ENCODE data around the gene DSPP.

The DSPP gene

DNA sequence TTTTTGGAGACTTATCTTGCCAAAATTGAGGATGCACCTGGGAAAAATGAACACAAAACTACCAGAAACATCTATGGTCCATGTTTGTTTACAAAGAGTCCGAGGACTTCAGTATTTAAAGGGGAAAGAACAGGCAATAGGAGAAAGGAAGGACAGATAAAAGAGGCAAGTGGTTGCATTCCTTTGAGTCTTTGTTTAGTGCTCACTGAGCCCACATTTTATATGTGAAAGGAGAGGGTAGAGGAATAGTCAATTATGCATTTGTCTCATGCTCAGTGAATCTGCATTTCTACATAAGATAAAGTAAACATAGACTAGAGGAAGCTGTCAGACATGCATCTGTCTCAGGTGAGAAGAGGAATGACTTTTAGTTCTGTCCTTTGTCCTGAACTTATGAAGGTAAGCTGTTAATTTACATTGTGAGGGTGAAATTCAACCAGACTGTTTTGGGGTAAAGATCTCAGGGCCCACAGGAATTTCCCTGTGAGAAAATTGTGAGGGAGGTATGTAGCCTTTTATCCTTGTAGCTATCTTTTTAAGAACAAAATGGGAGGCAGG, 46.2 kb downstream of the DSPP start:
- CTCF ChIA-PET = no interaction called here
- no peaks in the 10 kb centered on the region for H3K36me3 ChIP-seq (ENCODE audit: control insufficient read depth in 2 of 2, insufficient read depth in 1 of 2, low read length in 2 of 2)
- TF ChIP-seq ZNF16 (tag by site-specific recombination; IDR thresholded peaks at IDR 0.05; ENCODE audit: low read depth) (no peak), ZNF664 (tag by site-specific recombination; IDR thresholded peaks at IDR 0.05) (no peak)
- TF ChIP-seq, protein P1, sequence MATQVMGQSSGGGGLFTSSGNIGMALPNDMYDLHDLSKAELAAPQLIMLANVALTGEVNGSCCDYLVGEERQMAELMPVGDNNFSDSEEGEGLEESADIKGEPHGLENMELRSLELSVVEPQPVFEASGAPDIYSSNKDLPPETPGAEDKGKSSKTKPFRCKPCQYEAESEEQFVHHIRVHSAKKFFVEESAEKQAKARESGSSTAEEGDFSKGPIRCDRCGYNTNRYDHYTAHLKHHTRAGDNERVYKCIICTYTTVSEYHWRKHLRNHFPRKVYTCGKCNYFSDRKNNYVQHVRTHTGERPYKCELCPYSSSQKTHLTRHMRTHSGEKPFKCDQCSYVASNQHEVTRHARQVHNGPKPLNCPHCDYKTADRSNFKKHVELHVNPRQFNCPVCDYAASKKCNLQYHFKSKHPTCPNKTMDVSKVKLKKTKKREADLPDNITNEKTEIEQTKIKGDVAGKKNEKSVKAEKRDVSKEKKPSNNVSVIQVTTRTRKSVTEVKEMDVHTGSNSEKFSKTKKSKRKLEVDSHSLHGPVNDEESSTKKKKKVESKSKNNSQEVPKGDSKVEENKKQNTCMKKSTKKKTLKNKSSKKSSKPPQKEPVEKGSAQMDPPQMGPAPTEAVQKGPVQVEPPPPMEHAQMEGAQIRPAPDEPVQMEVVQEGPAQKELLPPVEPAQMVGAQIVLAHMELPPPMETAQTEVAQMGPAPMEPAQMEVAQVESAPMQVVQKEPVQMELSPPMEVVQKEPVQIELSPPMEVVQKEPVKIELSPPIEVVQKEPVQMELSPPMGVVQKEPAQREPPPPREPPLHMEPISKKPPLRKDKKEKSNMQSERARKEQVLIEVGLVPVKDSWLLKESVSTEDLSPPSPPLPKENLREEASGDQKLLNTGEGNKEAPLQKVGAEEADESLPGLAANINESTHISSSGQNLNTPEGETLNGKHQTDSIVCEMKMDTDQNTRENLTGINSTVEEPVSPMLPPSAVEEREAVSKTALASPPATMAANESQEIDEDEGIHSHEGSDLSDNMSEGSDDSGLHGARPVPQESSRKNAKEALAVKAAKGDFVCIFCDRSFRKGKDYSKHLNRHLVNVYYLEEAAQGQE (tag by site-specific recombination; IDR thresholded peaks at IDR 0.05) = peak; percentile 52
- H3K27ac ChIP-seq (ENCODE audit: extremely low read depth, low read depth, low read length) = no peak overlapping the region
- H3K4me3 ChIP-seq (ENCODE audit: low read depth, low read length) = no peak overlapping the region
- POLR2A ChIA-PET = no interaction called here
- H3K9me3 ChIP-seq (ENCODE audit: control insufficient read depth, insufficient read depth, low read depth, low read length) = no peaks in the 10 kb centered on the region
- peaks cover 5% of the 10 kb centered on the region; the same call in 1 of the 2 replicates for H3K4me1 ChIP-seq (ENCODE audit: control insufficient read depth, insufficient read depth, low read length)

DNA sequence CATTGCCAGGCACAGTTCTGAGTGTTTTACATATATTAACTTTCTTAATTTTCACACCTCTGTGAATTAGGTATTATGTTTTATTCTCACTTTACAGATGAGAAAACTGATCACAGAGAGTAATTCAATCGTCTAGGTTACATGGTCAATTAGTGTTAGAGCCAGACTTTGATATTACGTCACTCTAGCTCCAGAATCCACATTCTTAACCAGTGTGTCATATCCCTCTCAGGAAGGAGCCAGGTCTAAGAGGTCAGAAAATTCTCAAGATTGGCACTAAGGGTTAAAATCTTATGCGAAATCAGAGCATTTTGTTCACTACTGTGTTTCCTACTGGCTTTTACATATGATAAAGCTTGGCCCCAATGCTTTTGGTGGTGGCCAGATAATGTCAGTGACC, 49.2 kb downstream of the DSPP start:
- ChIA-PET CTCF (interaction anchor here (0.7 kb wide), 1 partner anchor 9 kb away, joined by 3 read pairs; no protein-coding TSS in a partner anchor), POLR2A (no interaction called here)
- peaks cover 5% of the 10 kb centered on the region; the same call in 1 of the 2 replicates for H3K4me1 ChIP-seq (ENCODE audit: control insufficient read depth, insufficient read depth, low read length)
- H3K27ac ChIP-seq (ENCODE audit: extremely low read depth, low read depth, low read length) = no peak overlapping the region; the same call in 1 of the 2 replicates
- H3K4me3 ChIP-seq (ENCODE audit: low read depth, low read length) = no peak overlapping the region
- no peaks in the 10 kb centered on the region for H3K9me3 ChIP-seq (ENCODE audit: control insufficient read depth, insufficient read depth, low read depth, low read length)
- no peaks in the 10 kb centered on the region for H3K36me3 ChIP-seq (ENCODE audit: control insufficient read depth in 2 of 2, insufficient read depth in 1 of 2, low read length in 2 of 2)
- TF ChIP-seq, protein P2, sequence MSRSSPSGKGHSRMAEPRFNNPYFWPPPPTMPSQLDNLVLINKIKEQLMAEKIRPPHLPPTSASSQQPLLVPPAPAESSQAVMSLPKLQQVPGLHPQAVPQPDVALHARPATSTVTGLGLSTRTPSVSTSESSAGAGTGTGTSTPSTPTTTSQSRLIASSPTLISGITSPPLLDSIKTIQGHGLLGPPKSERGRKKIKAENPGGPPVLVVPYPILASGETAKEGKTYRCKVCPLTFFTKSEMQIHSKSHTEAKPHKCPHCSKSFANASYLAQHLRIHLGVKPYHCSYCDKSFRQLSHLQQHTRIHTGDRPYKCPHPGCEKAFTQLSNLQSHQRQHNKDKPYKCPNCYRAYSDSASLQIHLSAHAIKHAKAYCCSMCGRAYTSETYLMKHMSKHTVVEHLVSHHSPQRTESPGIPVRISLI (tag by site-specific recombination; IDR thresholded peaks at IDR 0.05) = no peak
- TF ChIP-seq, protein P3, sequence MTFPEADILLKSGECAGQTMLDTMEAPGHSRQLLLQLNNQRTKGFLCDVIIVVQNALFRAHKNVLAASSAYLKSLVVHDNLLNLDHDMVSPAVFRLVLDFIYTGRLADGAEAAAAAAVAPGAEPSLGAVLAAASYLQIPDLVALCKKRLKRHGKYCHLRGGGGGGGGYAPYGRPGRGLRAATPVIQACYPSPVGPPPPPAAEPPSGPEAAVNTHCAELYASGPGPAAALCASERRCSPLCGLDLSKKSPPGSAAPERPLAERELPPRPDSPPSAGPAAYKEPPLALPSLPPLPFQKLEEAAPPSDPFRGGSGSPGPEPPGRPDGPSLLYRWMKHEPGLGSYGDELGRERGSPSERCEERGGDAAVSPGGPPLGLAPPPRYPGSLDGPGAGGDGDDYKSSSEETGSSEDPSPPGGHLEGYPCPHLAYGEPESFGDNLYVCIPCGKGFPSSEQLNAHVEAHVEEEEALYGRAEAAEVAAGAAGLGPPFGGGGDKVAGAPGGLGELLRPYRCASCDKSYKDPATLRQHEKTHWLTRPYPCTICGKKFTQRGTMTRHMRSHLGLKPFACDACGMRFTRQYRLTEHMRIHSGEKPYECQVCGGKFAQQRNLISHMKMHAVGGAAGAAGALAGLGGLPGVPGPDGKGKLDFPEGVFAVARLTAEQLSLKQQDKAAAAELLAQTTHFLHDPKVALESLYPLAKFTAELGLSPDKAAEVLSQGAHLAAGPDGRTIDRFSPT (tag by site-specific recombination; IDR thresholded peaks at IDR 0.05) = peak; percentile 73; the same call in 1 of the 2 replicates
- TF ChIP-seq ZNF76 (tag by site-specific recombination; IDR thresholded peaks at IDR 0.05; ENCODE audit: borderline replicate concordance, low read depth) (no peak), ZNF366 (tag by site-specific recombination; conservative IDR thresholded peaks at IDR 0.05) (peak; percentile 44), GFI1B (tag by site-specific recombination; IDR thresholded peaks at IDR 0.05) (no peak), HOXC10 (CRISPR knock-in tag; IDR thresholded peaks at IDR 0.05) (no peak), ZNF350 (tag by site-specific recombination; IDR thresholded peaks at IDR 0.05) (no peak), ZFP37 (tag by site-specific recombination; IDR thresholded peaks at IDR 0.05) (no peak), GLIS1 (tag by site-specific recombination; IDR thresholded peaks at IDR 0.05) (no peak), ZEB2 (tag by site-specific recombination; IDR thresholded peaks at IDR 0.05) (no peak), ZNF792 (tag by site-specific recombination; IDR thresholded peaks at IDR 0.05) (no peak), ZNF654 (tag by site-specific recombination; IDR thresholded peaks at IDR 0.05; ENCODE audit: low read depth) (no peak), ZNF416 (tag by site-specific recombination; IDR thresholded peaks at IDR 0.05) (no peak), ZNF791 (tag by site-specific recombination; IDR thresholded peaks at IDR 0.05) (no peak), ZNF473 (tag by site-specific recombination; IDR thresholded peaks at IDR 0.05) (no peak), YY2 (tag by site-specific recombination; IDR thresholded peaks at IDR 0.05) (no peak), ZNF292 (tag by site-specific recombination; IDR thresholded peaks at IDR 0.05; ENCODE audit: borderline replicate concordance, low read depth) (no peak), ZBTB1 (tag by site-specific recombination; IDR thresholded peaks at IDR 0.05) (no peak), ZNF311 (tag by site-specific recombination; IDR thresholded peaks at IDR 0.05; ENCODE audit: borderline replicate concordance) (no peak), ZBTB21 (tag by site-specific recombination; IDR thresholded peaks at IDR 0.05) (no peak), ZNF514 (tag by site-specific recombination; IDR thresholded peaks at IDR 0.05) (no peak), ZNF121 (tag by site-specific recombination; IDR thresholded peaks at IDR 0.05) (no peak), REPIN1 (tag by site-specific recombination; IDR thresholded peaks at IDR 0.05; ENCODE audit: low read depth) (no peak), ZBTB17 (tag by site-specific recombination; IDR thresholded peaks at IDR 0.05) (peak; percentile 42; the same call in 1 of the 2 replicates), SP3 (tag by site-specific recombination; IDR thresholded peaks at IDR 0.05) (no peak), ZNF114 (tag by site-specific recombination; IDR thresholded peaks at IDR 0.05) (no peak), ZNF664 (tag by site-specific recombination; IDR thresholded peaks at IDR 0.05) (no peak)
